Frontal cortex (tissue), 4 donors: ENCODE data around the gene SEMA4A. TPM values are rescaled to one million over a fixed set of nuclear protein-coding genes. Genes with fewer than 3 reads are reported as not detected.
"Not testable (repeated sequence)": the region's sequence is repeated elsewhere in the genome, so short reads cannot be mapped to it uniquely, and the experiment has no call there.

Experiments
- DNase-seq, 2 donors: peaks; one replicate each; pipeline ENCODE4 v3.0.0; 2012; ENCODE audit warnings: low spot score in 2 of 2
- FAIRE-seq: peaks from 2 replicates; lab custom pipeline; 2012; peaks lifted over from hg19 to GRCh38; lab: Jason Lieb, UNC
- small RNA-seq: library from RNA; depleted of rRNA; stranded (forward); fragments of <200 nt; gene quantifications from one replicate; pipeline ENCODE3, GENCODE V24; 2014
- total RNA-seq: library from RNA; depleted of rRNA; stranded (reverse); fragments of >200 nt; gene quantifications from one replicate; pipeline ENCODE4 v1.2.3, GENCODE V29; 2014
- donor health status: control.
- donor health status: control.
- donor health status: control.

The SEMA4A gene
- total RNA-seq, 1 donor from 2014 or later: 22.0 TPM

DNA sequence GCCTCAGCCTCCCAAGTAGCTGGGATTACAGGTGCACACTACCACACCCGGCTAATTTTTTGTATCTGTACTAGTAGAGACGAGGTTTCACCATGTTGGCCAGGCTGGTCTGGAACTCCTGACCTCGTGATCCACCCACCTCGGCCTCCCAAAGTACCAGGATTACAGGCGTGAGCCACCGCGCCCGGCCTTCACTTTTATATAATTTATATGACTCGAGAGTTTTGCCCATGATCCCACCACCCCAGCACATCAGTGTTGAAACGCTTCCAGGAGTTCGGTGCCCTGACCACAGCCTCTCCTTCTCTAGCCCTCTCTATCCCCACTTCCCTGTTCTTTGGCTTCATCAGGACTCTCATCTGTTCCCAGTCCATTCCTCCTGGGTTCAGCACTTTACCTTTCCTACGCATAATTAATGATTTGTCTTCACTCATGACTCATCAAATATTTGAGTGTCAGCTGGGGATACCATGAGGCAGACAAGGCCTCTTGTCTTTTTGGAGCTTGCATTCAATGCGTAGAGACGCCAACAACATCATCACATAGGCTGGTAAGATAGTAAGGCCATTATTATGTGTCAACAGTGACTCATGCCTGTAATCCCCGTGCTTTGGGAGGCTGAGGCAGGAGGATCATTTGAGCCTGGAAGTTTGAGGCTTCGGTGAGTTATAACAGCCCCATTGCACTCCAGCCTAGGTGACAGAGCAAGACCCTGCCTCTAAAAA, 60.8 kb downstream of the SEMA4A start:
- FAIRE-seq: no peak

GRCh38 chr1:156216361-156217086, 63.1 kb downstream of the SEMA4A start:
- FAIRE-seq: peak; percentile 97
- DNase-seq: not testable (repeated sequence)

More for the DNA sequence above, 60.8 kb downstream of the SEMA4A start:
- no peak for DNase-seq

DNA sequence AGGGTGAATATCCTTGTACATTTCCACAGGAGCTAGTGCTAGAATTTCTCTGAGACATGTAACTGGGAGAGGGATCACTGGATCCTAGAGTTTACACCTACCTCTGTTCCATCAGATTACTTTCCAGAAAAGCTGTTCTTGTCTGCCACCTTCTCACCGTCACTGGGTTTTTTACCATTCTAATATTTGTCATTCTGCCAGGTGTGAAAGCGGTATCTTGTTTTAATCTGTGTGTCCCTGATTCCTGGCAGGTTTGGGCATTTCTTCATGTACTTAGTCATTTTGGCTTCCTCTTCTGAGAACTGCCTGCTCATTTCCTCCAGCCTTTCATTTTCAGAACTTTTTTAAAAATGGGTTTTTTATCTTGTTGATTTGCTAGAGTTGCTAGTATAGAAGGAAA, 64.5 kb downstream of the SEMA4A start:
- no peak for DNase-seq

GRCh38 chr1:156220226-156220625, 66.8 kb downstream of the SEMA4A start:
- no peak for FAIRE-seq

More for the DNA sequence above, 64.5 kb downstream of the SEMA4A start:
- FAIRE-seq: no peak

GRCh38 chr1:156221986-156222692, 68.8 kb downstream of the SEMA4A start:
- FAIRE-seq: no peak
- no peak for DNase-seq

More at GRCh38 chr1:156220226-156220625, 66.8 kb downstream of the SEMA4A start:
- DNase-seq: no peak

DNA sequence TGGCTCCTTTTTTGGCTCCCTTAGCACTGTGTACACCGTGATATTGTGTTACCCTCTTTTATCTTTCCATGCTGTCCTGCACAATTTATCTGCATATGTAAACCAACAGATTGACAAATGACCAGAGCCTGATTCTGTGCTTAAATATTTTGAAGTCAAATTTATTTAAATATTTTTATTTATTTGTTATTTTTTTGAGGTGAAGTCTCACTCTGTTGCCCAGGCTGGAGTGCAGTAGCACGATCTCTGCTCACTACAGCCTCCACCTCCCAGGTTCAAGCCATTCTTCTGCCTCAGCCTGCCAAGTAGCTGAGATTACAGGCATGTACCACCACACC, 72.3 kb downstream of the SEMA4A start:
- FAIRE-seq (no peak), DNase-seq (no peak)

GRCh38 chr1:156226116-156226538, 72.7 kb downstream of the SEMA4A start:
- DNase-seq (no peak), FAIRE-seq (no peak)

DNA sequence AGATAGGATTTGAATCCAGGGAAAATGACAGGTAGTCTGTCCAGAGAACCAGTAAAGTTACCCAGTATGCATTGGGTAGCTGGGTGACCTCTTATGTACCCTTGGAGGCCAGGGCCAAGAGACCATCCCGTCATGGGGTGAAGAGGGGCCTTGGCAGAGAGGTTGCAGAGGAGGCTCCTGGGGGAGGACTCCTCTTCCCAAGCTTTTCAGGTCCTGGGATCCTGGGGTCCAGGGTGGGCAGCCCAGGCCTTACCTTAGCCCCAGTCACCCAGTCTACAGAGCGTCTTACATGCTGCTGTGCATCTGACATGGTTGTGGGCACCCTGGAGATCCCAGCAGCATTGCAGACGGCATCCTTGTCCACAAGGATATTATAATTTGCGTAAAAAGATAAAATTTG, 73.4 kb downstream of the SEMA4A start:
- DNase-seq: no peak
- FAIRE-seq: no peak

Small RNA genes within 50 kb of the gene (small RNA-seq; reads per million reads assigned to genes)
- gene RF00568: not detected

Other genes with a start within 250 kb of the SEMA4A start
- gene RIT1, start 242.2 kb upstream of the SEMA4A start, total RNA-seq: 33.8 TPM
- 30.6 TPM for gene KHDC4, start 219.2 kb upstream of the SEMA4A start, total RNA-seq
- not detected for gene RXFP4, start 211.9 kb upstream of the SEMA4A start, total RNA-seq
- 99.5 TPM for gene ARHGEF2, start 175.0 kb upstream of the SEMA4A start, total RNA-seq
- gene SSR2, start 132.6 kb upstream of the SEMA4A start, total RNA-seq: 230 TPM
- gene UBQLN4, start 99.8 kb upstream of the SEMA4A start, total RNA-seq: 28.5 TPM
- gene LAMTOR2, start 98.8 kb upstream of the SEMA4A start, total RNA-seq: 36.3 TPM
- gene RAB25, start 92.4 kb upstream of the SEMA4A start, total RNA-seq: not detected
- gene MEX3A, start 71.1 kb upstream of the SEMA4A start, total RNA-seq: 43.2 TPM
- gene LMNA, start 38.9 kb upstream of the SEMA4A start, total RNA-seq: 14.3 TPM
- 8.6 TPM for gene SLC25A44, start 40.5 kb downstream of the SEMA4A start, total RNA-seq
- gene PMF1, start 59.4 kb downstream of the SEMA4A start, total RNA-seq: 26.5 TPM
- gene BGLAP, start 88.6 kb downstream of the SEMA4A start, total RNA-seq: not detected
- 7.7 TPM for gene PAQR6, start 94.5 kb downstream of the SEMA4A start, total RNA-seq
- gene SMG5, start 129.2 kb downstream of the SEMA4A start, total RNA-seq: 27.3 TPM
- 0.41 TPM for gene TMEM79, start 130.7 kb downstream of the SEMA4A start, total RNA-seq
- 7.3 TPM for gene GLMP, start 142.1 kb downstream of the SEMA4A start, total RNA-seq
- 0.82 TPM for gene VHLL, start 145.7 kb downstream of the SEMA4A start, total RNA-seq
- gene CCT3, start 184.7 kb downstream of the SEMA4A start, total RNA-seq: 355 TPM
- gene TSACC, start 184.9 kb downstream of the SEMA4A start, total RNA-seq: not detected
- not detected for gene RHBG, start 215.6 kb downstream of the SEMA4A start, total RNA-seq